Naive thymus-derived CD4-positive, alpha-beta T cell (primary cell): ENCODE results near the gene TSTD2. TPM values are rescaled to one million over a fixed set of nuclear protein-coding genes. Genes with fewer than 3 reads are reported as not detected.

Source experiments
- ATAC-seq: fragments of 150-1000 bp; cut with Tn5 transposase; 2 replicates; pipeline ENCODE4 v1.10.0; 2021; ENCODE audit warnings: mild to moderate bottlenecking, moderate library complexity
- CTCF ChIA-PET: fragments of 350-600 bp; sonication (Branson Sonifier 250); formaldehyde crosslinking; loops from one replicate; lab custom pipeline; 2021; ENCODE audit warnings: antibody characterized with exemption; lab: Charles Lee
- POLR2A ChIA-PET: fragments of 350-600 bp; sonication (Branson Sonifier 250); formaldehyde crosslinking; loops from one replicate; lab custom pipeline; 2021; ENCODE audit warnings: antibody characterized with exemption, inconsistent platforms; lab: Charles Lee
- DNase-seq, 9 donors: peaks; one replicate each; pipeline versions ENCODE4 v3.0.0 to v3.0.0-alpha.2; 2020 to 2022; ENCODE audit warnings: mixed read lengths in 1 of 9
- H3K27ac ChIP-seq: one replicate; pipeline ENCODE4 v1.7.0; 2013; ENCODE audit warnings: mild to moderate bottlenecking, low read depth, low read length, moderate library complexity
- H3K27me3 ChIP-seq, 2 donors: one replicate each; pipeline ENCODE4 v1.7.0; 2013; ENCODE audit warnings: low read length in 2 of 2, mild to moderate bottlenecking in 2 of 2, moderate library complexity in 2 of 2; ENCODE audit not compliant: control insufficient read depth in 2 of 2, insufficient read depth in 2 of 2
- H3K36me3 ChIP-seq, 3 experiments: 1 replicate in 2 of 3; 2 replicates in 1 of 3; pipeline ENCODE4 v1.7.0; 2013; ENCODE audit warnings: low read length in 3 of 3, mild to moderate bottlenecking in 3 of 3, moderate library complexity in 1 of 3; ENCODE audit not compliant: insufficient read depth in 3 of 3, control insufficient read depth in 2 of 3
- H3K4me1 ChIP-seq, 2 donors: one replicate each; pipeline ENCODE4 v1.7.0; 2013; ENCODE audit warnings: low read length in 2 of 2, mild to moderate bottlenecking in 2 of 2, moderate library complexity in 1 of 2; ENCODE audit not compliant: control insufficient read depth in 2 of 2, insufficient read depth in 2 of 2
- H3K4me3 ChIP-seq: 2 replicates; pipeline ENCODE4 v1.7.0; 2013; ENCODE audit warnings: mild to moderate bottlenecking, low read length
- H3K9me3 ChIP-seq, 3 experiments: 1 replicate in 2 of 3; 2 replicates in 1 of 3; pipeline ENCODE4 v1.7.0; 2013; ENCODE audit warnings: low read length in 3 of 3; ENCODE audit not compliant: control insufficient read depth in 2 of 3
- H3K27ac Mint-ChIP-seq, 9 donors: one replicate each; pipeline ENCODE4 v1.8.0; 2020 to 2022; ENCODE audit warnings: mixed read lengths in 9 of 9, mild to moderate bottlenecking in 8 of 9, moderate library complexity in 5 of 9, inconsistent platforms in 2 of 9
- H3K27me3 Mint-ChIP-seq, 5 donors: one replicate each; pipeline ENCODE4 v1.8.0; 2021 to 2022; ENCODE audit warnings: mixed read lengths in 5 of 5, mild to moderate bottlenecking in 1 of 5
- H3K36me3 Mint-ChIP-seq, 5 donors: one replicate each; pipeline ENCODE4 v1.8.0; 2020 to 2022; ENCODE audit warnings: mixed read lengths in 5 of 5, mild to moderate bottlenecking in 3 of 5, inconsistent platforms in 1 of 5
- H3K4me1 Mint-ChIP-seq, 7 donors: one replicate each; pipeline ENCODE4 v1.8.0; 2020 to 2022; ENCODE audit warnings: mixed read lengths in 7 of 7, mild to moderate bottlenecking in 3 of 7, inconsistent platforms in 1 of 7
- H3K4me3 Mint-ChIP-seq, 10 donors: one replicate each; pipeline ENCODE4 v1.8.0; 2020 to 2022; ENCODE audit warnings: mild to moderate bottlenecking in 10 of 10, mixed read lengths in 10 of 10, moderate library complexity in 6 of 10, inconsistent platforms in 2 of 10
- H3K9me3 Mint-ChIP-seq, 11 donors: one replicate each; pipeline ENCODE4 v1.8.0; 2020 to 2022; ENCODE audit warnings: mixed read lengths in 11 of 11, mild to moderate bottlenecking in 4 of 11, inconsistent platforms in 1 of 11, moderate library complexity in 1 of 11
- intact Hi-C, 2 donors: fragments of 100-400 bp; cut with micrococcal nuclease; formaldehyde crosslinking; loops; one replicate each; pipeline ENCODE4 v1.15.1; 2023
- polyA plus RNA-seq, 2 donors: library from polyadenylated mRNA; unstranded; fragments of 300-500 nt; fragmentation: Illumina TruSeq; gene quantifications; one replicate each; pipeline ENCODE4 v1.2.3, GENCODE V29; 2021
- total RNA-seq, 6 experiments: library from RNA in 5 of 6; stranded (reverse) in 5 of 6; gene quantifications; 1 replicate in 5 of 6; 2 replicates in 1 of 6; pipeline ENCODE4 v1.2.3 and lab custom pipeline; 2021 to 2026

The TSTD2 gene
- total and polyA plus RNA-seq, 7 experiments from 2014 or later = 9.8 to 23.3 (median 16.3) TPM

GRCh38 chr9:97658707-97659106, 25.5 kb upstream of the TSTD2 start:
- intact Hi-C loops = no loop called here
- H3K27me3 ChIP-seq = no peaks in the 10 kb centered on the region
- Mint-ChIP-seq H3K4me3 (no peak overlapping the region), H3K9me3 (no peaks in the 10 kb centered on the region), H3K27ac (peak overlapping the region in 3 of 9 donors; percentile 2 to 59 (median 20)), H3K36me3 (peaks cover 11 to 65% (median 45%) of the 10 kb centered on the region in 5 donors), H3K27me3 (no peaks in the 10 kb centered on the region), H3K4me1 (peaks cover 3 to 16% (median 10%) of the 10 kb centered on the region in 7 donors)
- ChIA-PET POLR2A (no interaction called here), CTCF (no interaction called here)
- ATAC-seq = no peak
- H3K4me1 ChIP-seq = no peaks in the 10 kb centered on the region
- H3K4me3 ChIP-seq = no peak overlapping the region
- no peak overlapping the region for H3K27ac ChIP-seq
- no peak for DNase-seq
- peaks cover 19 to 87% (median 69%) of the 10 kb centered on the region in 3 experiments for H3K36me3 ChIP-seq
- no peaks in the 10 kb centered on the region for H3K9me3 ChIP-seq

GRCh38 chr9:97651646-97652045, 18.5 kb upstream of the TSTD2 start:
- peaks cover 0 to 18% (median 3%) of the 10 kb centered on the region in 7 donors for H3K4me1 Mint-ChIP-seq
- Histone ChIP-seq H3K36me3 (peaks cover 17 to 83% (median 40%) of the 10 kb centered on the region in 3 experiments), H3K27me3 (no peaks in the 10 kb centered on the region), H3K4me1 (no peaks in the 10 kb centered on the region), H3K4me3 (no peak overlapping the region), H3K9me3 (no peaks in the 10 kb centered on the region), H3K27ac (no peak overlapping the region)
- CTCF ChIA-PET = no interaction called here
- no peaks in the 10 kb centered on the region for H3K27me3 Mint-ChIP-seq
- H3K4me3 Mint-ChIP-seq = no peak overlapping the region
- H3K36me3 Mint-ChIP-seq = peaks cover 5 to 48% (median 26%) of the 10 kb centered on the region in 5 donors
- peak overlapping the region in 1 of 9 donors; percentile 28 for H3K27ac Mint-ChIP-seq
- intact Hi-C loops = loop anchor here (2.0 to 5.0 kb wide), 2 partner anchors 19 to 41 kb away; partner anchors contain the start of genes NCBP1 (in 1 of the 2) and TSTD2 (in 1 of the 2)
- ATAC-seq (no peak), DNase-seq (no peak)
- POLR2A ChIA-PET = interaction anchor here (0.7 to 1.2 kb wide), 2 partner anchors 12 to 44 kb away, joined by 3 to 7 read pairs; no protein-coding TSS in a partner anchor
- no peaks in the 10 kb centered on the region for H3K9me3 Mint-ChIP-seq

GRCh38 chr9:97647996-97648395, 14.8 kb upstream of the TSTD2 start:
- no peaks in the 10 kb centered on the region for H3K9me3 ChIP-seq
- Mint-ChIP-seq H3K4me1 (peaks cover 3 to 25% (median 10%) of the 10 kb centered on the region in 7 donors), H3K4me3 (no peak overlapping the region), H3K27ac (peak overlapping the region in 2 of 9 donors; percentile 6 to 30), H3K27me3 (no peaks in the 10 kb centered on the region), H3K36me3 (peaks cover 9 to 36% (median 20%) of the 10 kb centered on the region in 5 donors), H3K9me3 (no peaks in the 10 kb centered on the region)
- DNase-seq (no peak), ATAC-seq (no peak)
- no peak overlapping the region for H3K4me3 ChIP-seq
- H3K4me1 ChIP-seq = no peaks in the 10 kb centered on the region
- H3K27me3 ChIP-seq = no peaks in the 10 kb centered on the region
- no peak overlapping the region for H3K27ac ChIP-seq
- ChIA-PET POLR2A (interaction anchor here (1.0 kb wide), 1 partner anchor 40 kb away, joined by 3 read pairs; no protein-coding TSS in a partner anchor), CTCF (interaction anchor here (0.5 to 0.6 kb wide), 2 partner anchors 394 to 1119 kb away, joined by 3 to 4 read pairs; no protein-coding TSS in a partner anchor)
- H3K36me3 ChIP-seq = peaks cover 11 to 76% (median 17%) of the 10 kb centered on the region in 3 experiments
- intact Hi-C loops = no loop called here

GRCh38 chr9:97645720-97646119, 12.6 kb upstream of the TSTD2 start:
- Mint-ChIP-seq H3K27ac (peak overlapping the region in 1 of 9 donors; percentile 28), H3K4me3 (no peak overlapping the region), H3K9me3 (no peaks in the 10 kb centered on the region), H3K27me3 (no peaks in the 10 kb centered on the region), H3K4me1 (peaks cover 6 to 16% (median 11%) of the 10 kb centered on the region in 7 donors), H3K36me3 (peaks cover 9 to 37% (median 17%) of the 10 kb centered on the region in 5 donors)
- H3K4me1 ChIP-seq = no peaks in the 10 kb centered on the region
- H3K36me3 ChIP-seq = peaks cover 11 to 69% (median 14%) of the 10 kb centered on the region in 3 experiments
- no peak for ATAC-seq
- H3K4me3 ChIP-seq = no peak overlapping the region
- no peak overlapping the region for H3K27ac ChIP-seq
- no peaks in the 10 kb centered on the region for H3K9me3 ChIP-seq
- DNase-seq = no peak
- H3K27me3 ChIP-seq = no peaks in the 10 kb centered on the region
- POLR2A ChIA-PET = interaction anchor here (1.3 to 1.8 kb wide), 3 partner anchors 9 to 12 kb away, joined by 4 to 16 read pairs (median 4); partner anchors contain the start of genes NCBP1 and TSTD2
- CTCF ChIA-PET = no interaction called here
- intact Hi-C loops = no loop called here

GRCh38 chr9:97640325-97640724, 7.2 kb upstream of the TSTD2 start:
- DNase-seq (no peak), ATAC-seq (no peak)
- no peak overlapping the region for H3K27ac ChIP-seq
- peaks cover 9 to 29% (median 12%) of the 10 kb centered on the region in 5 donors for H3K36me3 Mint-ChIP-seq
- POLR2A ChIA-PET = interaction anchor here (1.0 kb wide), 2 partner anchors 10 to 21 kb away, joined by 3 read pairs; no protein-coding TSS in a partner anchor
- peaks cover 0 to 37% (median 7%) of the 10 kb centered on the region in 3 experiments for H3K36me3 ChIP-seq
- H3K4me1 ChIP-seq = peaks cover 27 to 29% of the 10 kb centered on the region in 2 donors
- H3K27ac Mint-ChIP-seq = peak overlapping the region in 3 of 9 donors; percentile 20 to 44 (median 40)
- intact Hi-C loops = no loop called here
- no peak overlapping the region for H3K4me3 ChIP-seq
- CTCF ChIA-PET = interaction anchor here (2.2 kb wide), 1 partner anchor 24 kb away, joined by 6 read pairs; no protein-coding TSS in a partner anchor
- H3K27me3 ChIP-seq = no peaks in the 10 kb centered on the region
- H3K9me3 Mint-ChIP-seq = peaks cover 0 to 1% (median 0%) of the 10 kb centered on the region in 11 donors
- no peak overlapping the region for H3K4me3 Mint-ChIP-seq
- H3K9me3 ChIP-seq = no peaks in the 10 kb centered on the region
- H3K27me3 Mint-ChIP-seq = no peaks in the 10 kb centered on the region
- H3K4me1 Mint-ChIP-seq = peaks cover 40 to 60% (median 55%) of the 10 kb centered on the region in 7 donors

- CTCF ChIA-PET = interaction anchor here (0.9 kb wide), 1 partner anchor 1690 kb away, joined by 3 read pairs; no protein-coding TSS in a partner anchor
- H3K4me3 ChIP-seq = no peak overlapping the region
- no peaks in the 10 kb centered on the region for H3K9me3 ChIP-seq
- peaks cover 0 to 27% (median 3%) of the 10 kb centered on the region in 3 experiments for H3K36me3 ChIP-seq
- H3K4me3 Mint-ChIP-seq = peak overlapping the region in 1 of 10 donors; percentile 71
- ATAC-seq (no peak), DNase-seq (no peak)
- no peaks in the 10 kb centered on the region for H3K27me3 Mint-ChIP-seq
- H3K4me1 ChIP-seq = peaks cover 35 to 40% of the 10 kb centered on the region in 2 donors
- peak overlapping the region in 2 of 9 donors; percentile 8 to 11 for H3K27ac Mint-ChIP-seq
- H3K27me3 ChIP-seq = no peaks in the 10 kb centered on the region
- H3K27ac ChIP-seq = no peak overlapping the region
- H3K36me3 Mint-ChIP-seq = peaks cover 5 to 24% (median 7%) of the 10 kb centered on the region in 5 donors
- H3K4me1 Mint-ChIP-seq = peaks cover 46 to 71% (median 67%) of the 10 kb centered on the region in 7 donors
- intact Hi-C loops = no loop called here
- POLR2A ChIA-PET = interaction anchor here (0.6 to 0.9 kb wide), 2 partner anchors 58 to 451 kb away, joined by 3 read pairs; no protein-coding TSS in a partner anchor
- peaks cover 0 to 1% (median 0%) of the 10 kb centered on the region in 11 donors for H3K9me3 Mint-ChIP-seq
These were observed 5.5 kb upstream of the TSTD2 start for GRCh38 chr9:97638666-97639065.
